PC-3 (cell line): ENCODE results near the gene ACP7. TPM values are rescaled to one million over a fixed set of nuclear protein-coding genes. Genes with fewer than 3 reads are reported as not detected.
A peak's percentile ranks its signal among the peaks of the same experiment; 100 is the strongest.

Source experiments
- ATAC-seq: fragments of 200-7000 bp; cut with Tn5 transposase; 2 replicates; pipeline ENCODE4 v1.9.1; 2020; ENCODE audit warnings: mild to moderate bottlenecking, moderate library complexity
- BruUV-seq: library from RNA; stranded (reverse); fragments of 400-500 nt; replicated peaks from 2 replicates; lab custom pipeline; 2021; lab: Mats Ljungman, UMichigan
- CTCF ChIA-PET: fragments of 300-600 bp; sonication (Branson Sonifier 250); formaldehyde crosslinking; loops from one replicate; lab custom pipeline; 2022; ENCODE audit warnings: antibody characterized with exemption; lab: Charles Lee
- POLR2A ChIA-PET: fragments of 300-600 bp; sonication (Branson Sonifier 250); formaldehyde crosslinking; loops from one replicate; lab custom pipeline; 2022; ENCODE audit warnings: antibody characterized with exemption; ENCODE audit not compliant: unreplicated experiment; lab: Charles Lee
- DNase-seq: peaks from one replicate; pipeline ENCODE4 v3.0.0-alpha.2; 2015
- H2AFZ ChIP-seq: fragments of 300-600 bp; sonication (generic); 2 replicates; pipeline ENCODE4 v1.6.0; 2016; ENCODE audit warnings: antibody characterized with exemption, low read length
- H3F3A ChIP-seq: fragments of 300-600 bp; sonication (generic); one replicate; pipeline ENCODE4 v1.6.0; 2017; ENCODE audit warnings: antibody characterized with exemption, low read length, control low read depth, mild to moderate bottlenecking; ENCODE audit not compliant: unreplicated experiment
- H3K27ac ChIP-seq: fragments of 300-600 bp; sonication (generic); 2 replicates; pipeline ENCODE4 v1.5.1; 2016; ENCODE audit warnings: mild to moderate bottlenecking, low read length
- H3K27me3 ChIP-seq: fragments of 300-600 bp; sonication (generic); 2 replicates; pipeline ENCODE4 v1.6.1; 2016; ENCODE audit warnings: low read length, mixed read lengths
- H3K36me3 ChIP-seq: fragments of 300-600 bp; sonication (generic); 2 replicates; pipeline ENCODE4 v1.6.1; 2016; ENCODE audit warnings: low read depth, mixed run types, low read length, mixed read lengths
- H3K4me1 ChIP-seq: fragments of 300-600 bp; sonication (generic); 2 replicates; pipeline ENCODE4 v1.5.1; 2016; ENCODE audit warnings: low read length; ENCODE audit not compliant: insufficient read depth
- H3K4me2 ChIP-seq: fragments of 300-600 bp; sonication (generic); 2 replicates; pipeline ENCODE4 v1.6.0; 2016; ENCODE audit warnings: low read length
- H3K4me3 ChIP-seq: fragments of 300-600 bp; sonication (generic); 2 replicates; pipeline ENCODE4 v1.5.1; 2016; ENCODE audit warnings: mild to moderate bottlenecking, low read length, mixed read lengths
- H3K79me2 ChIP-seq: fragments of 300-600 bp; sonication (generic); 2 replicates; pipeline ENCODE4 v1.6.1; 2017; ENCODE audit warnings: low read length, mixed read lengths
- H3K9ac ChIP-seq: fragments of 300-600 bp; sonication (generic); 2 replicates; pipeline ENCODE4 v1.6.0; 2016; ENCODE audit warnings: mild to moderate bottlenecking, low read length
- H3K9me2 ChIP-seq: fragments of 300-600 bp; sonication (generic); replicated peaks from 2 replicates; pipeline ENCODE4 v1.6.1; 2016; ENCODE audit warnings: mixed run types, low read length, mixed read lengths
- H3K9me3 ChIP-seq: fragments of 300-600 bp; sonication (generic); 2 replicates; pipeline ENCODE4 v1.6.1; 2016; ENCODE audit warnings: low read length, mixed read lengths
- H4K20me1 ChIP-seq: fragments of 300-600 bp; sonication (generic); 2 replicates; pipeline ENCODE4 v1.6.1; 2016; ENCODE audit warnings: low read length, mixed read lengths
- EZH2 ChIP-seq: fragments of 300-600 bp; sonication (generic); IDR thresholded peaks from one replicate; pipeline ENCODE4 v1.6.1; 2017; ENCODE audit warnings: antibody characterized with exemption, mild to moderate bottlenecking, low read length; ENCODE audit not compliant: unreplicated experiment
- EZH2phosphoT487 ChIP-seq: fragments of 300-600 bp; sonication (generic); IDR thresholded peaks from 2 replicates; pipeline ENCODE4 v1.6.1; 2018; ENCODE audit warnings: mild to moderate bottlenecking, antibody characterized with exemption, low read length, borderline replicate concordance
- intact Hi-C: fragments of 100-400 bp; cut with micrococcal nuclease; formaldehyde crosslinking; loops from 2 replicates; pipeline ENCODE4 v1.9.0; 2023
- total RNA-seq: library from RNA; depleted of rRNA; stranded (reverse); fragments of >200 nt; gene quantifications from 2 replicates; pipeline ENCODE4 v1.2.3, GENCODE V29; 2014
- TF ChIP-seq, protein P1 (sequence below): fragments of 300-600 bp; sonication (generic); conservative IDR thresholded peaks from 2 replicates; pipeline ENCODE4 v1.5.1; 2017; ENCODE audit warnings: antibody characterized with exemption, low read depth, mild to moderate bottlenecking, low read length

ACP7 gene
- total RNA-seq, 1 experiment from 2014 or later: 5.0 TPM

DNA sequence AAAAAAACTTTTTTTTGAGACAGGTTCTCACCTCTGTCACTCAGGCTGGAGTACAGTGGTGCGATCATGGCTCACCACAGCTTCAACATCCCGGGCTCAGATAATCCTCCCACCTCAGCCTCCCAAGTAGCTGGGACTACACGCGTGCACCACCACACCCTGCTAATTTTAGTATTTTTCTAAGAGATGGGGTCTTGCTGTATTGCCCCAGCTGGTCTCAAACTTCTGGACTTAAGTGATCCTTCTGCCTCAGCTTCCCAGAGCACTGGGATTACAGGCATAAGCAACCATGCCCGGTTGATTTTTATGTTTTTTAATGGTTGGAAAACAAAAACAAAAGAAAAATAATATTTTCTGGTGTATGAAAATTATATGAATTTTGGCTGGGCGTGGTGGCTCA lies 9.2 kb upstream of the ACP7 start:
- Histone ChIP-seq H3K27ac (peak overlapping the region; percentile 98), H3F3A (peaks cover 4% of the 10 kb centered on the region), H2AFZ (no peak overlapping the region), H3K4me3 (no peak overlapping the region), H3K9ac (no peak overlapping the region), H3K9me2 (no peaks in the 10 kb centered on the region), H3K27me3 (no peaks in the 10 kb centered on the region), H3K4me1 (peaks cover 35% of the 10 kb centered on the region), H3K4me2 (no peak overlapping the region), H3K36me3 (no peaks in the 10 kb centered on the region), H3K79me2 (peaks cover 10% of the 10 kb centered on the region), H3K9me3 (no peaks in the 10 kb centered on the region), H4K20me1 (no peaks in the 10 kb centered on the region)
- ChIA-PET CTCF (no interaction called here), POLR2A (interaction anchor here (0.7 kb wide), 1 partner anchor 10 kb away, joined by 4 read pairs; no protein-coding TSS in a partner anchor)
- intact Hi-C loops: no loop called here
- ATAC-seq (no peak), DNase-seq (no peak)
- BruUV-seq: no TSS peak
- TF ChIP-seq EZH2phosphoT487 (no peak), EZH2 (no peak)
- TF ChIP-seq, protein P1, sequence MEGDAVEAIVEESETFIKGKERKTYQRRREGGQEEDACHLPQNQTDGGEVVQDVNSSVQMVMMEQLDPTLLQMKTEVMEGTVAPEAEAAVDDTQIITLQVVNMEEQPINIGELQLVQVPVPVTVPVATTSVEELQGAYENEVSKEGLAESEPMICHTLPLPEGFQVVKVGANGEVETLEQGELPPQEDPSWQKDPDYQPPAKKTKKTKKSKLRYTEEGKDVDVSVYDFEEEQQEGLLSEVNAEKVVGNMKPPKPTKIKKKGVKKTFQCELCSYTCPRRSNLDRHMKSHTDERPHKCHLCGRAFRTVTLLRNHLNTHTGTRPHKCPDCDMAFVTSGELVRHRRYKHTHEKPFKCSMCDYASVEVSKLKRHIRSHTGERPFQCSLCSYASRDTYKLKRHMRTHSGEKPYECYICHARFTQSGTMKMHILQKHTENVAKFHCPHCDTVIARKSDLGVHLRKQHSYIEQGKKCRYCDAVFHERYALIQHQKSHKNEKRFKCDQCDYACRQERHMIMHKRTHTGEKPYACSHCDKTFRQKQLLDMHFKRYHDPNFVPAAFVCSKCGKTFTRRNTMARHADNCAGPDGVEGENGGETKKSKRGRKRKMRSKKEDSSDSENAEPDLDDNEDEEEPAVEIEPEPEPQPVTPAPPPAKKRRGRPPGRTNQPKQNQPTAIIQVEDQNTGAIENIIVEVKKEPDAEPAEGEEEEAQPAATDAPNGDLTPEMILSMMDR: no peak

- ATAC-seq (no peak), DNase-seq (no peak)
- H3K4me1 ChIP-seq: peaks cover 37% of the 10 kb centered on the region
- BruUV-seq: no TSS peak
- peaks cover 19% of the 10 kb centered on the region for H3K79me2 ChIP-seq
- no peak overlapping the region for H3K4me3 ChIP-seq
- no peak overlapping the region for H3K4me2 ChIP-seq
- no peaks in the 10 kb centered on the region for H3K36me3 ChIP-seq
- no peaks in the 10 kb centered on the region for H3K27me3 ChIP-seq
- no peaks in the 10 kb centered on the region for H3K9me3 ChIP-seq
- H4K20me1 ChIP-seq: no peaks in the 10 kb centered on the region
- TF ChIP-seq EZH2phosphoT487 (no peak), EZH2 (no peak)
- TF ChIP-seq, protein P1: no peak
- H3K9ac ChIP-seq: no peak overlapping the region; the same call in 1 of the 2 replicates
- POLR2A ChIA-PET: no interaction called here
- peak overlapping the region; percentile 93 for H3K27ac ChIP-seq
- no peaks in the 10 kb centered on the region for H3K9me2 ChIP-seq
- intact Hi-C loops: no loop called here
- H2AFZ ChIP-seq: no peak overlapping the region
- CTCF ChIA-PET: no interaction called here
- peaks cover 4% of the 10 kb centered on the region for H3F3A ChIP-seq
Observed at GRCh38 chr19:39077323-39077722, 6.8 kb upstream of the ACP7 start.

DNA sequence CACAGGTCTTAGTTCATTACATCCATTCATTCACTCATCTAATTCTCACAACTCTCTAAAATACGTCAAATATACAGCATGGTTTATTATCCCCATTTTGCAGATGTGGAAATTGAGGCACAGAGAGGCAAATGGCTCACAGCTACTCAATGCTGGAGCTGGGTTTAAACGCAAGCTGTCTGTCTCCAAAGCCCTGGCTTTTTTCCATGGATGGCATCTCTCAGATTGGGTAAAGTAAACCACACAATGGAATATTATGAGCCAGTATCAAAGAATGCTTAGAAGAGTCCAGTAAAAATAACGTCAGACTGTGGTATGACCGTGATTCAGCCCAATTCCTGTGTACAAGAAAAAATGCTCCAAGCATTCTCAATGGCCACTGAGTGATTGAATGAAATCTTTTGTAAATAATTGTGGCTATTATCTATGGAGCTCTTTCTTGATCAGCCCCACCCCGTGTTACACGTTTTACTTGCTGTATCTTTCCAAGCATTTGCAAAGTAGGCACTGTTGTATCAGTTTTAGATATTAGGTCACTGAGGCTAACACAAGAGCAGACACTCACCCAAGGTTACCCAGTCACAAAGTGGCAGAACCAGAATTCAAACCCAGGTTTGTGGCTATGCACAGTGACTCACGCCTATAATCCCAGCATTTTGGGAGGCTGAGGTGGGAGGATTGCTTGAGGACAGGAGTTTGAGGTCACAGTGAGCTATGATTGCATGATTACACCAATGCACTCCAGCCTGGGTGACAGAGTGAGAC lies 5.5 kb upstream of the ACP7 start:
- peaks cover 4% of the 10 kb centered on the region for H3F3A ChIP-seq
- ChIA-PET POLR2A (interaction anchor here (0.5 to 0.6 kb wide), 4 partner anchors 178 to 431 kb away, joined by 3 to 6 read pairs (median 4); partner anchors contain the start of gene ACTN4), CTCF (interaction anchor here (0.6 to 0.7 kb wide), 2 partner anchors 32 to 247 kb away, joined by 3 to 4 read pairs; no protein-coding TSS in a partner anchor)
- no TSS peak for BruUV-seq
- peaks cover 35% of the 10 kb centered on the region for H3K4me1 ChIP-seq
- H3K9me3 ChIP-seq: no peaks in the 10 kb centered on the region
- no peaks in the 10 kb centered on the region for H3K9me2 ChIP-seq
- peak overlapping the region; percentile 93 for H3K27ac ChIP-seq
- H3K79me2 ChIP-seq: peaks cover 32% of the 10 kb centered on the region
- peak overlapping the region; percentile 29 for H3K4me2 ChIP-seq
- ATAC-seq (peak; percentile 66), DNase-seq (peak; percentile 95)
- no peak overlapping the region for H3K4me3 ChIP-seq
- H4K20me1 ChIP-seq: no peaks in the 10 kb centered on the region
- no peak overlapping the region for H2AFZ ChIP-seq
- peak overlapping the region; percentile 68 for H3K9ac ChIP-seq
- intact Hi-C loops: no loop called here
- no peaks in the 10 kb centered on the region for H3K27me3 ChIP-seq
- TF ChIP-seq EZH2 (no peak), EZH2phosphoT487 (no peak)
- TF ChIP-seq, protein P1: no peak
- no peaks in the 10 kb centered on the region for H3K36me3 ChIP-seq
